HTERT RPE-1 (cell line): ENCODE measurements around the gene SPRR2G.
"Not testable (repeated sequence)": the region's sequence is repeated elsewhere in the genome, so short reads cannot be mapped to it uniquely, and the experiment has no call there.

Experiments
- in situ Hi-C: fragments of 300-500 bp; cut with MboI; formaldehyde crosslinking; loops from 4 replicates; pipeline ENCODE4 v1.14.3; 2020; ENCODE audit warnings: low sequenced_read_pairs

SPRR2G gene

GRCh38 chr1:153115264-153115663, 35.4 kb downstream of the SPRR2G start:
- in situ Hi-C loops, result not testable (repeated sequence)

- in situ Hi-C loops, result no loop called here
These were observed 37.3 kb downstream of the SPRR2G start, which contains the start of gene SPRR2F for GRCh38 chr1:153113416-153113815. Gene SPRR2F (minus strand): TSS chr1:153113516. CDS start chr1:153112733, 783 bp downstream.

GRCh38 chr1:153112454-153112853, 38.2 kb downstream of the SPRR2G start:
- in situ Hi-C loops, result not testable (repeated sequence)

- in situ Hi-C loops, result no loop called here
These were observed 50.4 kb downstream of the SPRR2G start for GRCh38 chr1:153100245-153100644.
